Stimulated activated CD4-positive, alpha-beta T cell treated with anti-CD3 and anti-CD28 coated beads, Interleukin-4, amount 100 ng/mL, for 1 hour (primary cell): Measurements from ENCODE around the gene UBA6.
"Not testable (repeated sequence)": the region's sequence is repeated elsewhere in the genome, so short reads cannot be mapped to it uniquely, and the experiment has no call there.

ENCODE experiments used
- DNase-seq: peaks from one replicate; pipeline ENCODE4 v3.0.0-alpha.2; 2020

The UBA6 gene

GRCh38 chr4:67713529-67714247, 12.7 kb upstream of the UBA6 start:
- DNase-seq, result no peak

- DNase-seq, result no peak
These were observed 11.9 kb upstream of the UBA6 start for GRCh38 chr4:67712650-67713528.

- no peak for DNase-seq
These were observed 11.2 kb upstream of the UBA6 start for GRCh38 chr4:67712000-67712625.

GRCh38 chr4:67706682-67707081, 5.7 kb upstream of the UBA6 start:
- not testable (repeated sequence) for DNase-seq

- no peak for DNase-seq
These were observed 3.9 kb upstream of the UBA6 start for GRCh38 chr4:67704843-67705242.

- no peak for DNase-seq
These were observed 1.2 kb upstream of the UBA6 start for GRCh38 chr4:67702166-67702565.

GRCh38 chr4:67701517-67701850, 529 bp upstream of the UBA6 start:
- DNase-seq, result no peak

GRCh38 chr4:67700116-67700737, 728 bp downstream of the UBA6 start:
- DNase-seq, result no peak

- DNase-seq, result no peak
These were observed 1.4 kb downstream of the UBA6 start for GRCh38 chr4:67699603-67700002.

GRCh38 chr4:67697860-67698687, 2.9 kb downstream of the UBA6 start:
- DNase-seq, result no peak

GRCh38 chr4:67696061-67696460, 4.9 kb downstream of the UBA6 start:
- no peak for DNase-seq

- DNase-seq, result no peak
These were observed 6.3 kb downstream of the UBA6 start for GRCh38 chr4:67694662-67695061.

GRCh38 chr4:67691328-67691727, 9.6 kb downstream of the UBA6 start:
- no peak for DNase-seq

GRCh38 chr4:67687636-67688035, 13.3 kb downstream of the UBA6 start:
- DNase-seq, result no peak

- no peak for DNase-seq
These were observed 15.5 kb downstream of the UBA6 start for GRCh38 chr4:67685532-67685859.

GRCh38 chr4:67684839-67685531, 16.0 kb downstream of the UBA6 start:
- no peak for DNase-seq

- no peak for DNase-seq
These were observed 18.7 kb downstream of the UBA6 start for GRCh38 chr4:67682266-67682665.

- DNase-seq, result no peak
These were observed 20.3 kb downstream of the UBA6 start for GRCh38 chr4:67680581-67681222.

GRCh38 chr4:67678612-67679011, 22.3 kb downstream of the UBA6 start:
- no peak for DNase-seq

GRCh38 chr4:67674098-67674497, 26.9 kb downstream of the UBA6 start:
- no peak for DNase-seq

GRCh38 chr4:67668315-67668714, 32.6 kb downstream of the UBA6 start:
- DNase-seq, result no peak

GRCh38 chr4:67660418-67660817, 40.5 kb downstream of the UBA6 start:
- no peak for DNase-seq
